ENCODE results near the gene AGBL1. TPM values are rescaled to one million over a fixed set of nuclear protein-coding genes. Genes with fewer than 3 reads are reported as not detected.
"Not testable (repeated sequence)": the region's sequence is repeated elsewhere in the genome, so short reads cannot be mapped to it uniquely, and the experiment has no call there.

Gene AGBL1
- total RNA-seq, 1 donor from 2014 or later = 4.8 TPM

DNA sequence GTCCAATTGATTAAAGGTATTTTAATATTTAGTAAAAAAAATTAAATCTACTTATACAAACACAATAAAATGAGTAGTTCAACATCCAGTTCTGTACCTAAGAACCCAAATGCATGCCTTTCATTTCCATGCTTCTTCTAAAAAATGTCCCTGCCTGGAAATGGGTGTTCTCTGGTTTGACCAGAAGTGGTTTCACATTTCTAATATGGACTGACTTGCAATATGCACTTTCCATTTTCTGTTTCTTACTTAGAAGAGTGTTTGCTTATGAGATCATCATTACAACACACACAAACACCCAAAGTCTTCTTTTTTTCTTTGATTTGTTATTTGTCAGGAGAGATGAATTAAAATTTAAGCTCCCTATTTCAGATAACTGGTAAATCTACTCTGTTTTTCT is 879.6 kb downstream of the AGBL1 start:
- DNase-seq = no peak

DNA sequence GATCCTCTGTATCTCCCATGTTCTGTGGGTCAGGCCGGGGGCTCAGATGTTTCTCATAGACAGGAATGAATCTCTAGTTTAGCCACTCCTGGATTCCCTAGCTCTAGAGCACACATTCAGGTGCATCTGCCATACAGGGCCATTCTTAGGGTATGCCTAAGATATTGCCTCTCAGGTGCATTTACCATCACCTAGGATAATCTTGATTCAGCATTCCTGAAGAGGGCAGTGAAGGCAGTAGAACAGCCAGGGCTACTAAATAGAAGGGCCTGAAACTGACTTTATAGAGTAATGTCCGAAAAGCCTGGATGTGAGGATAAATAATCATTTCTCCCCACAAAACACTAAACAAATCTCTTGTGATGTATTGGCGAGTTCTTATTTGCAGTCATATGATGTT is 882.0 kb downstream of the AGBL1 start:
- no peak for DNase-seq

DNA sequence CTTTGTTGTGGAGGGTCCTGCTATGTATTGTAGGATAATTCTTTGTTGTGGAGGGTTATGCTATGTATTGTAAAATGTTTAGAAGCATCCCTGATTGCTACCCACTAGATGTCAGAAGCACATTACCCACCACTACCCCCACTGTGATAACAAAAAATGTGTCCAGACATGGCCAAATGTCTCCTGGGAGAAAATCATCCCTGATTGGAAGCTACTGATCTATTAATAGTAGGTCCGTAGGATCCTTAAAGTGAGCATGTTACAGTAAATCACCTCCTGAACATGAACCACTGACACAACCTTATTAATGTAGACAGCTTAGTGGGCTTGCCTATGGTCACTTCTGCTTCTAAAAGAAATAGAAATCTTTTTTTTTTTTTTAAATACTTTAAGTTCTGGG is 884.6 kb downstream of the AGBL1 start:
- DNase-seq = no peak

DNA sequence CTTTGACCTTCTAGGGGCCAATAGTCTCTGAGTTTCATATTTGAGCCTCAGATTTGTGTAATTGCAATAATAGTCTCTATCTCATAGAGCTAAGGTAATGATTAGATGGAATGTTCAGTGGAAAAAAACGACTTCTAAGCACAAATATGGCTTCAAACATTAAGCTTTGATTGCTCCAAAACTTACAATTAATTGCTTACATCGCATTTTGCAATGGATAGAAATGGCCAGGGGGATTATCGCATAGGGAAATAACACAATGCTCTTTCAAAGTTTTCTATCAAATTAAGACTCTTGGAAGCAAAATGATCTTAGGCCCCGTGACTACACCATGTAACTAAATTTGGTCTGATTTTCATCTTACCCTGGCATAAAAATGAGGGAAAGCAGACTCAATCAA is 888.6 kb downstream of the AGBL1 start:
- DNase-seq = no peak

DNA sequence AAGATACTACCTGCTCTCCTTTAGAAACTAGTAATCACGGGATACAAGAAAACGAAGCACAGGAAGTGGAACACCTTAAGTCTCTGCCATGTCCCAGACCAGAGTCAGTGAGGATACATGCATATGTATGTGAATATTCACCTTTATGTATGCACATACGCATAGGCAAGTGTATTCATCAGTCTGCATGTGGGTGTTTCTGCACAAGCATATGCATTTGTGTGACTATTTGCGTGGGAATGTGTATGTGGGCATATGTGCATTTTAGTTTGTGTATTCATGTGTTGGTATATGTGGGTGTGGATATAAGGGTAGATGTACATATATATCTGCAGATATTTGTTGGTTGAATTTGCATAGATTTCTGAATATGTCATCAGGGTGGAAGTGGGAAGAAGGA is 889.7 kb downstream of the AGBL1 start:
- no peak for DNase-seq

DNA sequence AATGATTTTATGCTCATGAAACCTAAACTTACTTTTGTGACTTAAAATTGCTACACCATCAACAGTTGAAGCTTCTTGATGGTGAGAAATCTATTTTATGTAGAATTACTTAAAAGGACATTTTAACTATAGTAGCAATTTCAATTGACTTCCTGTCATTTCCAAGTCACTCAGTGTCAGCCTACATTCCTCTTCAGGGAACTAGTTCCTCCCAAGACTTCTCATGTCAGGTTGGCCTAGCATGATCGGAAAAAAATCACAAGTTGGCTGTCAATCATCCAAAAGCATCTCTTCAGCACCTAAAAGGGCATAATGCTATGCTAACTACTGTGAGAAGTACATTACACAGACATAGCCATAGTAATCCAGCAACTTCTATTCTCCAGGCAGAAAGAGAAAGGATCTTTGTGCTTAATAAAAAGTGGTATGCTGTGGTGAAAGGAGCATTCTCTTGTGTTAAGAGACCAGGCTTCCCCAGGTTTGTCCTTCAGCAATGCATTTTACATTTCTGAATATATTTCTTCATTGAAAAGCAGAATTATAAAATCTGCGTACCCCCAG is 893.7 kb downstream of the AGBL1 start:
- no peak for DNase-seq

- DNase-seq = no peak
These were observed 908.4 kb downstream of the AGBL1 start for GRCh38 chr15:86988033-86988432.

GRCh38 chr15:87021751-87022150 is 942.1 kb downstream of the AGBL1 start:
- no peak for DNase-seq

DNA sequence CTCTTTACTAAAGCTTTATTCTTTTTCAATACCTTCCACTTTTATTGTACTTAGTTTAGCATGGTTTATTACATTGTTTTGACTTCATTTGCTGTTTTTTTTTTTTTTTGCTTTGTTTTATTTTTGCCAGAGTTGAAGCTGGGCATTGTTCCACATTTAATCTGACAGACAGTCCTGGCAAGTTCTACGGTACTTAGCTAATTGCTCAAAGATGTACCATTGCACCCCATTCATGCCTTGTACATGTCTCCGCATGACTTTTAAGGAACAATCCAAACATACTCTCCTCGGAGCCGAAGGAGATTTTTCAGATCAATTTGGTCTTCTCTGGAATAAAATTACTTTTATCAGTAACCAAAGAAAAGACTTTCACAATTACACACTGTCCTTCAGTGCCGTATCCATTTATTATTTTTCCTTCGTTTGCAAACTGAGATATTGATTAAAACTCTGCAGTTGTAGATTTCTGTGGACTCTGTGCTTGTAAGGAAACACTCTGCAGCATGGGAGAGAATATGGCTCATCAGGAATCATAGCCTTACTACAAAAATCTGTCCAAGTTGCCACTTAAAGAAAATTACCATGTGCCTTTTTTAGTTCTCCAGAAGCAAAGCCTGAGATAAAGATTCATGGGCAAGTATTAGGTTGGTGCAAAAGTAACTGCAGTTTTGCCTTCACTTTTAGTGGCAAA is 952.0 kb downstream of the AGBL1 start:
- peak; percentile 17 for DNase-seq

GRCh38 chr15:87032295-87032694 is 952.6 kb downstream of the AGBL1 start:
- no peak for DNase-seq

- DNase-seq = no peak
These were observed 953.4 kb downstream of the AGBL1 start for GRCh38 chr15:87033056-87033455.

GRCh38 chr15:87034886-87035285 is 955.2 kb downstream of the AGBL1 start:
- no peak for DNase-seq

- DNase-seq = no peak
These were observed 958.7 kb downstream of the AGBL1 start for GRCh38 chr15:87038404-87038803.

DNA sequence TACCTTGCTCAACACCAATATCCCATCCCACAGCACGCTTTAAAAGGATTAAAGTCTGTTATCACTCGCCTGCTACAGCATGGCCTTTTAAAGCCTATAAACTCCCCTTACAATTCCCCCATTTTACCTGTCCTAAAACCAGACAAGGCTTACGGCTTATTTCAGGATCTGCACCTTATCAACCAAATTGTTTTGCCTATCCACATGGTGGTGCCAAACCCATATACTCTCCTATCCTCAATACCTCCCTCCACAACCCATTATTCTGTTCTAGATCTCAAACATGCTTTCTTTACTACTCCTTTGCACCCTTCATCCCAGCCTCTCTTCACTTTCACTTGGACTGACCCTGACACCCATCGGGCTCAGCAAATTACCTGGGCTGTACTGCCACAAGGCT is 962.9 kb downstream of the AGBL1 start:
- not testable (repeated sequence) for DNase-seq

DNA sequence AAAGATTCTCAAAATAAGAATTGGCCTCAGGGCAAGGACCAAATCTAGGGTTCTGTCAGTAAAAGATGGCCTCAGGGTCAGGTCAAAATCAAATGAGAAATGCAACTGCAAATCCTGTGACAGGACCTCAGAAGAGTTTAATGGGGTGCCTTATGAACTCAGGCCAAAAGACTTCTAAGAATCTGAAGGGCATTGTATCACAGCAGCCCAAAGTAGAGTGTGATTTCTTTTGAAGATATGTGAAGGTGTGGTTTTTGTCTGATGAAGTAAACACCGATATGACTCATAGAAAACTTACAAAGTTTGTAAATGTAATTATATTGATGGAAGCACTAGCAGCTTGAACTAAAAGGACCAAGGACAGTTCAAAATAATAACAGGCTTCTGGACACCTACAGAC is 966.1 kb downstream of the AGBL1 start:
- DNase-seq = no peak

DNA sequence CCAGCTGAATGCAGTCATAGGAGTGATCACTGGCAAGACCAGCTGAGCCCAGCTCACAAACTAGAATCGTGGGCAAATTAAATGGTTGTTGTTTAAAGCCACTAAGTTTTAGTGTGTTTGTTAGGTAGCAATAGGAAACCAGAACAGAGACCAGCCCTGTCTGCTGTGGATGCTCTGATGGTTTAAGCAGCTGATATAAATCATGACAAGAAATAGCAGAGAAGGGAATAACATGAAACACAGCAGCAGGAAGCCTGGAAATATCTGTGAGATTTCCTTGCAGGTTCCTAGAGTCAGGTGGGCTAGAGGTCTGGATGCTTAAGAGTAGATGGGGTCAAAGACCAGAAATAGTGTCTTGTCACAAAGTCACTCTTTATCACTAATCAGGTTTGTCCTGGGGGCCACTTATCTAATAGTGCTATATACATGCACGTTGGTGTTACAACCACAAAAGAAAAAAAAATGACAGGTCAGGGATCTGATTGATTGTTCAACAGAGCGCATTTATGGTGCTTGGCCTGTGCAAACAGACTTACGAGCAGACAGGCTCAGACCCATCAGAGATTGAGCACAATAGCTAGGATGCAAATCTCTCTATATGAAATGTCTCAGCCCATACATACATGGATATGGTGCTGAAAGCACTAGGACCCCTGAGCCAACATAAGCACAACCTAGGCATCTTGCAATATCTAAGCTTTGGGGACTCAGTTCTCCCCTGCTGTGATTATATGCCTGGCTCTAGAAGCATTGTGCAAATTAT is 967.7 kb downstream of the AGBL1 start:
- DNase-seq = no peak

Small RNAs within 50 kb of the gene (small RNA-seq; reads per million reads assigned to genes)
- gene RF00284 (ENCODE audit: low replicate concordance) = not detected
- gene RNA5SP400 (ENCODE audit: low replicate concordance) = not detected

Measured in skin of body (tissue), 3 donors.